HG02938 (cell line): ENCODE measurements around the gene KRR1.

Source experiments
- ATAC-seq: cut with Tn5 transposase; IDR thresholded peaks from one replicate; pipeline ENCODE4 v1.9.1; 2021; ENCODE audit warnings: mild to moderate bottlenecking, moderate library complexity; ENCODE audit not compliant: unreplicated experiment

The KRR1 gene

GRCh38 chr12:75511116-75512048 lies at the start of gene KRR1:
TSS of gene KRR1 (minus strand) at chr12:75511609. CDS start at chr12:75511597, 12 bp downstream.
- ATAC-seq: peak; percentile 96

DNA sequence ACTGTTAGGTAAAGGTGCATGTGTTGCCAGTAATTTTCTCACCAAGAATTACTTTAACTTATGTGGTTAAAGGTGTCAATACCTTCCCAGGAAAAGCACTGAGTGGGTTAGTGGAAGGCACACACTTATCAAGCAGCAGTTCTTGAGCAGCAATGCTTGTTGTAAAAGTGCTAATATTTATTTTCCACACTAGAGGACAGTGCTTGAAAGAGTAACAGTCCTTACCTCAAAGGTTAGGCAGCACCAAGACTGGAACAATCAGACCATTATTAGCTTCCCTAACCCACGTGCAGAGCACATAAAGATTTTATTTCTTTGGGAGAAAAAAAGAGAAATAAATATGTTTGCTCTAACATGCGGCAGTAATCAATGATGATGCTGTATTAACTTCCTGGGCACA lies 48.8 kb upstream of the KRR1 start:
- ATAC-seq: no peak

- no peak for ATAC-seq
Measured at GRCh38 chr12:75558287-75558686, 46.9 kb upstream of the KRR1 start.

DNA sequence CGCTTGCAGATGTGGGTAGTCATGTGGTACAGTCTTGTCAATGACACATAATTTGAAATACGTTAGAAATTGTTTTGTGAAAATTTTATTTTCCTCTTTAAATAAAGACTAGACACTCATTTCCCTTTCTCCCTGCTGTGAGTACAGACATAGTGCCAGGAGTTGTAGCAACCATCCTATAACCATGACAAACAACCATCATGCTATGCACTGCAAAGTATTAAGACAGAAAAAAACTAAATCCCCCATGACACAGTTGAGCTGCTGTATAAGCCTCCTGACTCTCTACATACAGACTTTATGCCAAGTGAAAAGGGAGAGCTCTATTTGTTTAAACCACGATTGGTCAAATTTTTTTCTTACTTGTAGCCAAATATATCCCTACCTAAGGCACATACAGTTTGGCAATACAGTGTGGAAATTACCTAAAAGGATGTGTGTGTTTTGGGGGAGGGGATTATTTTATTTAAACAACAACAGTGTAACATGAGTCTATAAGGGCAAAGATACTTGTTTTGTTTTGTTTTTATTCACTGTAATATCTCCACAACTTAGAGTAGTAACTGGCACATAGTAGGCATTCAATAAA lies 45.0 kb upstream of the KRR1 start:
- ATAC-seq: no peak

DNA sequence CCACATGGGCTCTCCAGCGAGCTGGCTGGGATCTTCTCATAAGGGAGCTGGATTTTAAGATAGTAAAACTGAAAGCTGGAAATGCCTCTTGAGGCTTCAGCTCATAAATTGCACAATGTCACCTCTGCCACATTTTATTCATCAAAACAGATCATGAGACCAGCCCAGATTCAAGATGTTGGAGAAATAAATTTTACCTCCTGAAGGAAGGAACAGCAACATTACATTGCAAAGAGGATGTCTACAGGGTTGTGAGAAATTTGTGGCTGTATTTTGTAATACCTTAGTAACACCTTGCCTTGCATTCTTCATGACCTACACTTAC lies 43.1 kb upstream of the KRR1 start:
- ATAC-seq: no peak

GRCh38 chr12:75553836-75554555 lies 42.6 kb upstream of the KRR1 start:
- ATAC-seq: no peak

DNA sequence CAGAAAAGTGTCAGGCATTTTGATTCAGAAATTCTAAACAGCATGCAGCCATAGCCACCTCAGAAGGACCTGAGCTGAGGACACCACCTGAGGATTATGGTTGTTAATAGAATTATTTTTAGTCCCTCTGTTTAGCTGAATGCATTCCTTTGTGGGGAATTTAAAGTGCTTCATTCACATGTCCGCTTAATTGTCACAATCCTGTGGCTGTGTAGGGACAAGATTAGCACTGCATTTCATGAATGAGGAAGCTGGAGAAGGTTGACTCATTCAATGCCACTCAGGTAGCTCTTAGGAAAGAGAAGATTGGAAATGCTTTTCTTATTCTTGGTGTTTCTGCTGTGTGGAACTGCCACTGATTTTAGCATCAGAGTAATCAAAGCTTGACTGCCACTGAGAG lies 42.0 kb upstream of the KRR1 start:
- ATAC-seq: no peak

DNA sequence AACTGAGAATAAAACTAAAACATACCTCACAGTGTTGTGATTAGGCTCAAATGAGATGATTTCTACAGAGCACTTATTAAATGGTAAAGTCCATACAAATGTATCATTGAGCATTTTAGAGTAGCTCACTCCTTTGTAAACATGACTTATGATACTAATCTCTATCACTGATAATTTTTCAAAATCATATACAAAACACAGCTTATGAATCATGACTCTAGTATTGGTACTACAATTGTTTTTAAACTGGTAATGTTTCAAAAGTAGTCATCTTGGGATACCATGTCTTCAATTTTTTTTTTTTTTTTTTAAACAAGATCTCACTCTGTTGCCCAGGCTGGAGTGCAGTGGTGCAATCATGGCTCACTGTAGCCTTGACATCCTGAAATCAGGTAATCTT lies 40.1 kb upstream of the KRR1 start:
- ATAC-seq: no peak

- ATAC-seq: no peak
Measured at GRCh38 chr12:75550401-75551240, 39.2 kb upstream of the KRR1 start.

- no peak for ATAC-seq
Measured at GRCh38 chr12:75549989-75550388, 38.6 kb upstream of the KRR1 start.

DNA sequence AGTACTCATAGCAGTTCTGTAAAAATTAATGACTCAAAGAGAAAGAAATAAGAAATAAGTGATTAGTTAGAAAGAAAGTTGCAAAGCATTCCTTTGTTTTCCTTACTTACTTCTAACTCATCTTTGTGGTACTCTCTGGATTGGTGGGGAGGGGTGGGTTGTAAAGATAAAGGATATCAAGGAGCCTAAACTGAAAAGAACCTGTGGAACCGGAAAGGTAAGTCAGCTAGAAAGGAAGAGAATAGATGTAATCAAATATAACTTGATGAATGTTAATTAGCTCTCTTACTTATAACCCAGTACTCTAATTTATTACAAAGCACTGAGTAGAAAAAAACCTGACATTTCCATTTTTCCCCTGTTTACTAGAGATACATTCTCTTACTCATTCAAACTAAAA lies 37.5 kb upstream of the KRR1 start:
- no peak for ATAC-seq

DNA sequence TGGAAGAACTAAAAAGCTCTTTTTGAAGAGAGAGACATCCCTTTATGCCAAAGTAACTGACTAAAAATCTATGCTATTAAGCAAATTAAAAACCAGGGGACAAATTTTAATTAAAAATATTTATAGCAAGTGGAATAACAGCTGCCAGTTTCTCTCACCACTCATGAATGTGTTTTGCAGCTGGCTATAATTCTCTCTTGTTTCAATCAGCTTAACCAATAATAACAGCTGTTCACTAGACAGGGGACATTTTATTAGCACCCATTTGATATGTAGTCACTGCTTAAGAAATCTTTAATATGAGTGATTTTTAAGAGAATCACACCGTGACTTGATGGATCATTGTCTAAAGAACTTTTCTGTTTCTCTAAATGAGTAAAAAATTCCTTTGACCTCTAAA lies 34.2 kb upstream of the KRR1 start:
- no peak for ATAC-seq

- no peak for ATAC-seq
Measured at GRCh38 chr12:75543529-75543928, 32.1 kb upstream of the KRR1 start.

GRCh38 chr12:75542942-75543341 lies 31.5 kb upstream of the KRR1 start:
- ATAC-seq: no peak

DNA sequence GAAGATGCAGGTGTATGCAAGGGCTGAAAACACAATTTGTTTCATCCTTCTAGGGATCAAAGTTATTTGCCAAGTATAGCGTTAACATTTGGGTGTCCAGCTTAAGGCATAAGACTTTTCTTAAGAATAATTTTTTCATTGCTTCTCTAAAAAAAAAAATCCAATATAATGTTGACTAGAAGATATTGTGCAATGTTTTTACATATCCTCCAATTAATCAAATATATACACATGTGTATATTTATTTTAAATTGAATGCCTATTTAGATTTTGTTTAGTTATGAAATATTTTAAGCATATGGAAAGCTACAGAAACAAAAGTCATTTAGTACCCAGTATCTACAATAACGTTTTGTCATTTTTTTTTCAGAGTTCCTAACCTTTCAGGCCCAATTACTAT lies 28.5 kb upstream of the KRR1 start:
- no peak for ATAC-seq

DNA sequence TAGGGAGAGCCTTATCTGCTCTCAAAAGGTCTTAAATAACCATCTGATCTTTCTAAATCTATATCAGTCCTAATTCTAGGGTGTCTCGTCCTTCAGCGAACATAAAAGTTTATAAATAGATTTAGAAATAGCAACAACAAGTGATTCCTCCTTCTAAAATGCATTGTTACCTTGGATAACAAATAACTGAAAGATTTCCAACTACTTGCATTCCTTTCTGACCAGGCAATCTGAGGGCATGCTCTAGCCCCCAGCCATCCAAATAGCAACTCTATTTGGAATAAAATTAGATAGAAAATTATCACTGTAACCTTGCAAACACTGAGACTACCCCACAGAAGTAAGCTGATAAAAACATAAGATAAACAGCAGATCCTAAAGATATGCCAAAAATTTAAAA lies 21.8 kb upstream of the KRR1 start:
- ATAC-seq: no peak

DNA sequence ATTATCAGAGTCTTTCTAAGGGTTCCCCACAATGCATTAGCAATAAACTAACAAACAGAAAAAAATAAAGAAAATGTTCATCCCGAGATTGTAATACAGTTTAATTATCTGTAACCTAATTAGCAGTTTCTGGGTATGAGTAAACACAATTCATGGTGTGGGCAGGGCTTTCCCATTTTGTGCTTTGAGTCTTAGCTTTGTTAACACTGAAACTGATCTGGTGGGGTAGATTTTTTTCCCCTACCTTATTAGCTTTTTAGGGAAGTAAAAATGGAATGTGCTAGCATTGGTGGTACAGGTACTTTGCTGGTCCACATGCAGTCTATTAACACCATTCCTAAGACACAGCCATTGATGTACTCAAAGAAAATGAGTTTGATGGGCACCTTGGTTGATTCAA lies 18.4 kb upstream of the KRR1 start:
- no peak for ATAC-seq

GRCh38 chr12:75529316-75529715 lies 17.9 kb upstream of the KRR1 start:
- ATAC-seq: no peak

DNA sequence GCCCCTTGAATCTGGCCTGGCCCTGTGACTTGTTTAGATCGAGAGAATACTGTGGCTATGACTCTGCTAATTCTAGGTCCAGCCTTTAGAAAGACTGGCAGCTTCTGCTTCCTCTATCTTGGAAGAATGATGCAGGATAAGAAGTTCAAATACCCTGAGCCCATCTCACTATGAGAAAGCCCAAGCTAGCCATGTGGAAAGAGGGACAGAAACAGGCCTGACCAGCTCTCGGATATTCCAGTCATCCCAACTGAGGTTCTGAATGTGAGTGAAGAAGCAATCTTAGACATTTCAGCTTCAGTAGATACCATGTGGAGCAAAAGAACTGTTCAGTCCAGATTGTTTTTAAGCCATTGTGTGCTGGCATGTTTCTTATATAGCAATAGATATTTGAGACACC lies 17.3 kb upstream of the KRR1 start:
- ATAC-seq: no peak

GRCh38 chr12:75528272-75528671 lies 16.9 kb upstream of the KRR1 start:
- no peak for ATAC-seq
